NCI-H187 (cell line): ENCODE results near the gene TIE1.

Source experiments
- DNase-seq, 2 experiments: peaks; one replicate each; lab custom pipeline; 2025; lab: John Stamatoyannopoulos, UW

The TIE1 gene

DNA sequence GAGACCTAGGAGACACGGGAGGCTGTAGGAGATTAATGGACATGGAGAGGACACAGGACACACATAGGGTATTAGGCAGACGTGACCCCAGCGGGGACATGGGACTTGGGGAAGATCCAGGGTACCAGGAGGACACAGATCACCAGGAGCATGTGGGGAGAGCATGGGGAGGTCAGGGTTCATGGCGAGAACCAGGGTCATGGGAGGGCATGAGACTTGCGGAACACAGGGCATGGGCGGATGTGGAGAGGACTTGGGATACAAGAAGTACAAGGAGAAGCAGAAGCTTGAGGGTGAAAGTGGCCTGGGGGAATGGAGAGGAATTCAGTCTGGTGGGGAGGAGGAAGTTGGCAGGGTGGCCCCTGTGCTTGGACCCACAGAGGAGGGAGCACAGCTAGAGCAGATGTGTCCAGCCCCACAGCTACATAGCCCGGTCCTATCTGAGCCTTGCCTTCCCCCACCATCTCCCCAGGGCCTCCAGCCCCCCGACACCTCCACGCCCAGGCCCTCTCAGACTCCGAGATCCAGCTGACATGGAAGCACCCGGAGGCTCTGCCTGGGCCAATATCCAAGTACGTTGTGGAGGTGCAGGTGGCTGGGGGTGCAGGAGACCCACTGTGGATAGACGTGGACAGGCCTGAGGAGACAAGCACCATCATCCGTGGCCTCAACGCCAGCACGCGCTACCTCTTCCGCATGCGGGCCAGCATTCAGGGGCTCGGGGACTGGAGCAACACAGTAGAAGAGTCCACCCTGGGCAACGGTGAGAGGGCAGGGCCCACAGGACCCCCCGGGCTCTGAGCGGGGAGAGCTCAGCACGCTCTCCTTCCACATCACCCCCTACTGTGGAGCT is 12.1 kb downstream of the TIE1 start:
- DNase-seq: no peak

DNA sequence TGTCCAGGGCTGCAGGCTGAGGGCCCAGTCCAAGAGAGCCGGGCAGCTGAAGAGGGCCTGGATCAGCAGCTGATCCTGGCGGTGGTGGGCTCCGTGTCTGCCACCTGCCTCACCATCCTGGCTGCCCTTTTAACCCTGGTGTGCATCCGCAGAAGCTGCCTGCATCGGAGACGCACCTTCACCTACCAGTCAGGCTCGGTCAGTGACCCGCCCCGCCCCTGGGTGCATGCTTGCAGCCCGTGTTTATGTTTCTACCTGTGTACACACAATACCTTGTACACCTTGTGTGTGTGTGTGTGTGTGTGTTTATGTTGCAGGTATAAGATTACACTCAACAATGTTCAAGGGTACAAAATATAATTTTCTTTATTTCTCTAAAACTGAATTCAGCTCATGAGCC is 13.0 kb downstream of the TIE1 start:
- DNase-seq: no peak

DNA sequence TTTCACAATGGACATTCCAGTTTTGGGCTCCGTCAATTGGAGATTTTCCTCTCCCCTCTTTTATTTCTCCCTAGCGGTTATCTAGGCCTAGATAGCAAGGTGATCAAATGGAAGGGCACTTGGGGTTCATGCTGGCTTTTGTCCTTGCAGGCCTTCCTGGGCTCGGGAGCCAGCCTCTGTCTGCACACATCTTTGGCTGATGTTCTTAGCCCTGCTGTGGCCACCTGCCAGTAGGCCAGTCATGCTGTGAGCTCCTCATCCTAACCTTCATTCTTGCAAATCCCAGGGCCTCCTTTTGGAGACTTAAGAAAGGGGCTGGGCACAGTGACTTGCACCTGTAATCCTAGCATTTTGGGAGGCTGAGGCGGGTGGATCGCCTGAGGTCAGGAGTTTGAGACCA is 13.5 kb downstream of the TIE1 start:
- no peak for DNase-seq

DNA sequence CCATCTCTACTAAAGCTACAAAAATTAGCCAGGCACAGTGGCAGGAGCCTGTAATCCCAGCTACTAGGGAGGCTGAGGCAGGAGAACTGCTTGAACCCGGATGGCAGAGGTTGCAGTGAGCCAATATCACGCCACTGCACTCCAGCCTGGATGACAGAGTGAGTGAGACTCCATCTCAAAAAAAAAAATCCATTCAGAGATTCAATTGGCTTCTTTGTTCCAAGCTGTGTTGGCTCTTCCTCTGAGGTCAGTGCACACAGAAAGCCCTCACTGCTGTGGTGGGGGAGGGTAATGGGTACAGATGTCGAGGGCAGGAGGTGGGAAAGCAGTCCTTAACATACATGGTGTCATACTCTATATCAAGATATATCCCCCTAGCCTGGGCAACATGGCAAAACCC is 14.7 kb downstream of the TIE1 start:
- no peak for DNase-seq

DNA sequence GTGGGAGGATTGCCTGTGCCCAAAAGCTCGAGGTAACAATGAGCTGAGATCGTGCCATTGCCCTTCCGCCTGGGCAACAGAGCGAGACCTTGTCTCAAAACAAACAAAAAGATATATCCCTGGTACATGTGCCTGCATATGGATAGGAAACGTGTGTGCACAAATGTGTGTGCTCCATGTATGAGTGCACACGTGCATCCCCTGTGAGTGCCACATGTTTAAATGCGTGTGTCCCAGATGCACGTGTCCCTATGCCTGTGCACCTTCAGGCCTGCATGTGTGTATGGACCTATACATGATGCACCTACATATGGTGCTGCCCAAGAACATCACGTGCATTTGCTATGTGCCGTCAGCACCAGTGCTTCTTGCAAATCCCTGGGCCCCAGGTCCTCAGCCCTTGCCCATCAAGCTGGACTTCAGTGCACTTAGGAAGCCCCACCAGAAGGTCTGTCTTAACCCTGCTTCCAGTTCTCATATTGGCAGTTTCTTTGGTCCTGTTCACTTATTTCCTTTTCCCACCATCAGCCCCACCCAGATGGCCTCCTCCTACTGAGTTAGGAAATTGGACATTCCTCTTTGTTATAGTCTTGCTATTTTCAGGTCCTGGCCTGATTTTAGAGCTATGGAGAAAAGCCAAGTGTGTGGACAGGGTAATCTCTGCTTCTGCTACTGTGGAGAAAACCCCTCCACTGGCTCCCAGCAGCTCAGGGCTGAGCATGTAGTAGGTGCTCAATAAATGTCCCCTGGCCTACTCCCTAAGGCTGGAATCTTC is 15.4 kb downstream of the TIE1 start:
- DNase-seq: no peak

DNA sequence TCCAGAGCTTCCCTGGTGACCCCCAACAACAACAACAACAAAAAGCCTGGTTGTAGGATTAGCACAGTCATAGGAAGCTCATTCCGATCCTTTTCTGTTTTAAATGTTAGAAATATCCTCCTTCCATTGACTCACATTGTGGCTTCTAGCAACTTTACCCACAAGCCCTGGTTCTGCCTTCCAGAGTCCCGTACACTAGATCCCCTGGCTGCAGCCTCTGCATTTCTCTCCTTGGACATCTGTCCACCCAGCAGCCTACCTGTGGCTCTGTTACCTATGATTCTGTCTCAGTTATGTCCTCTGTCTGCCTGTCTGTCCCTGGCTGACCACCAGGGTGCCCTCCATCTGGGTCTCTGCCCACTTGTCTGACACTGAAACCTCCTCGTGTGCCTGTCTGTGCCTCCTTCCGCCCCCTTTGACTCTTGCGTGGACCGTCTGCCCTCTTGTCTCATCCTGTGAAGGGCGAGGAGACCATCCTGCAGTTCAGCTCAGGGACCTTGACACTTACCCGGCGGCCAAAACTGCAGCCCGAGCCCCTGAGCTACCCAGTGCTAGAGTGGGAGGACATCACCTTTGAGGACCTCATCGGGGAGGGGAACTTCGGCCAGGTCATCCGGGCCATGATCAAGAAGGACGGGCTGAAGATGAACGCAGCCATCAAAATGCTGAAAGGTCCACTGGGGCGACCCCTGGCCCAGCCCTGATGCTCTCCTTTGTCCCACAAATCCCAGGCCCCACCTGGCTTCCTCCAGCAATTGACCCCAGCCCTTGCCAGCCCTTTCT is 16.1 kb downstream of the TIE1 start:
- DNase-seq: no peak

DNA sequence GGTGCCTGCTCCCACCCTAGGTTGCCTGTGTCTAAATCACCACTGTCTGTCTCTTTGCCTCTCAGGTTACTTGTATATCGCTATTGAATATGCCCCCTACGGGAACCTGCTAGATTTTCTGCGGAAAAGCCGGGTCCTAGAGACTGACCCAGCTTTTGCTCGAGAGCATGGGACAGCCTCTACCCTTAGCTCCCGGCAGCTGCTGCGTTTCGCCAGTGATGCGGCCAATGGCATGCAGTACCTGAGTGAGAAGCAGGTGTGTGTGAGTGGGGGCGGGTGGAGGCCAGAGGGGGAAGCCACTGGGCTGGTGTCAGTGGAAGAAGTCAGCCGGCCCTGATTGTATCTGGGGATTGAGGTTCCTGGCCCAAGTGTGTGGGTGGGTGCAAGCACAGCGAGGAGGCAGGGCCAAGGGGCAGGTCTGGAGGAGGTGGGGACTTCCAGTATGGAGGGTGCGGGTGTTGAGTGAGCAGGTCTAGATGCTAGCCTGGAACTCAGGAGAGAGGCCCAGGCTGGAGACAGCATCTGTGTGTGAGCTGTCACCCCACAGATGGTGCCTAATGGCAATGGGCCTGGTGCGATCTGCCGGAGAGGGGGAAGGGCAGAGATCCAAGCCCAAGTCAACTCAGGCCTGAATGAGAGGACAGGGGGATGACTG is 17.2 kb downstream of the TIE1 start:
- DNase-seq: no peak

DNA sequence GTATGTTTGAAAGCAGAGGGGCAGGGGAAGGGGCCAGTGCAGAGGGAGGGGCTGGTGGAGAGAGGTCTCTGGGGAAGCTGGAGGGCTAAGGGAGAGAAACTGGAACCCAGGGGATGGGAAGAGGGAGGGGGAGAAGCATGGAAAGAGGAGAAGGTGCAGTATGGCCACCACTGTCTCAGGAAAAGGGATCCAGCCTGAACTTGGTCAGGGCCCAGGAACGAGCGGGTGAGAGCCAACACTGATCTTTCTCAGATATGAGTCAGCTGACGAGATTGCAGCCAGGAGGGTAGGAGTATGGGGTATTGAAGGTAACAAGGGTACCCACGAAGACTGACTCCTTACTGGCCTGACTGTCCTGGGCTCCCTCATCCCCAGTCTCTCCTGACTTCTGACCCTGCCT is 18.0 kb downstream of the TIE1 start:
- DNase-seq: no peak

DNA sequence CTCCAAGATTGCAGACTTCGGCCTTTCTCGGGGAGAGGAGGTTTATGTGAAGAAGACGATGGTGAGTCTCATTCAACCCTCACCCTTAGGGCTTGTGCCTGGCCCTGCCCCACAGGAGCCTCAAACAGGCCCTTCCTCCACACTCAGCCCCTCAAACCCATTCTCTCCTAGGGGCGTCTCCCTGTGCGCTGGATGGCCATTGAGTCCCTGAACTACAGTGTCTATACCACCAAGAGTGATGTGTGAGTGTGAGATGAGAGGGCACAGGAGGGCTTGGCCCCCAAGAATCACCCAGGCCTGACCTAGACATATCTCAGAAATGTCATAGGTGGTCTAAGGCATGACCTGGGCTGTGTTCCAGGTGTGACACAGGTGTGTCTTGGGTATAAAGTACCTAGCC is 18.5 kb downstream of the TIE1 start:
- no peak for DNase-seq

DNA sequence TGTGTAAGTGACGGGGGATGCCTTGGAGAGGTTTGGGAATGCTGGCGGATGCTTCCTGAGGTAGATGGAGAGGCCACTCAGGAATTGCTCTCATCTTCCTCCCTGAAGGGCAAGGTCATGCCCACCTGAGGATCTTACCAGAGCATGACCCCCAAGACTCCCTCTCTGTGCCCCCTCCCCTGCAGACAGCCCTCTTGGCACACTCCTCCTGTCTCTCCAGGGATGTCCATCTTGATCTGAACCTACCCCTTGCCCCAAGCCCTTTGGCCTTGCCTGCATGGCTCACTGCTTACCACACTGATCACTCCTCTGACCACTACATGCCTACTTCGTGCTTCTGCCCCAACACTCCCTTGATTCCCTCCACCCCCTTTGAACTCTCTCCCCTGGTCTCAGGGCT is 19.0 kb downstream of the TIE1 start:
- DNase-seq: no peak

DNA sequence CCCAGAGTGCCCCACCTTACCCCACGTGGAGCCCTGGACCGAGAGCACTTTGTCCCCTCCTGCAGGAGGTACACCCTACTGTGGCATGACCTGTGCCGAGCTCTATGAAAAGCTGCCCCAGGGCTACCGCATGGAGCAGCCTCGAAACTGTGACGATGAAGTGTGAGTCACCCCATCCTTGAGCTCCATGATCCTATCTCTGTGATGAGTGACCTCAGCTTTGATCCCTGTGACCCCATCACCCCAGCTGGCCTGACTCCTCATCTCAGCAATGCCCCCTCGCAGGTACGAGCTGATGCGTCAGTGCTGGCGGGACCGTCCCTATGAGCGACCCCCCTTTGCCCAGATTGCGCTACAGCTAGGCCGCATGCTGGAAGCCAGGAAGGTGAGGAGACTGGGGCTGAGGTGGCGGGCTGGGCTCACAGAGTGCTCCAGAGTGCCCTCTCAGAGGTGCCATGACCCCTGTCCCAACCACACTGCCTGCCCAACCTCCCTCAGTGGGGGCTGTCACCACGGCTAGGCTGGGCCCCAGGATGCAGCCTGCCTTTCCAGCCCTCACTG is 20.6 kb downstream of the TIE1 start:
- DNase-seq: no peak

DNA sequence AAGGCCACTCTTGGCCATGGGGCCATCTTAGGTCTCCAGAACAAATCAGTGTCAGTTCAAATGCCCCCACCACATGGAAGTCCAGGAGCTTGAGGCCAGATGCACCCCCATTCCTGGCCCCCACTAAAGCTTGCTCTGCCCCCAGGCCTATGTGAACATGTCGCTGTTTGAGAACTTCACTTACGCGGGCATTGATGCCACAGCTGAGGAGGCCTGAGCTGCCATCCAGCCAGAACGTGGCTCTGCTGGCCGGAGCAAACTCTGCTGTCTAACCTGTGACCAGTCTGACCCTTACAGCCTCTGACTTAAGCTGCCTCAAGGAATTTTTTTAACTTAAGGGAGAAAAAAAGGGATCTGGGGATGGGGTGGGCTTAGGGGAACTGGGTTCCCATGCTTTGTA is 21.7 kb downstream of the TIE1 start:
- DNase-seq: no peak

DNA sequence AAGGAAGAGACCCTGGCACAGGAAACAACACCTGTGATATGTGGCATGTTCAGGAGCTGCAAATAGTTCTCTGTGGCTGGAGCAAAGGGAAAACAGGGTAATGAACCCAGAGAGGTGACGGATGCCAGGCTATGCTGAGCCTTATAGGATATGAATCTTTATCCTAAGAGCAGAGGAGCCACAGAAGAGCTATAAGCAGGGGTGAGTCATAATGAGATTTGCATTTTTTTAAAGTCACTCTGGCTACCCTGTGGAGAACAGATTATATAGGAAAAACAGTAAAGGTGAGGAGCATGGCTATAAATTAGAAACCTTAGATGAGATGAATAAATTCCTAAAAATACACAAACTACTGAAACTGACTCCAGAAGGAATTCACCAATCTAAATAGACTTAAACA is 24.0 kb downstream of the TIE1 start:
- no peak for DNase-seq

DNA sequence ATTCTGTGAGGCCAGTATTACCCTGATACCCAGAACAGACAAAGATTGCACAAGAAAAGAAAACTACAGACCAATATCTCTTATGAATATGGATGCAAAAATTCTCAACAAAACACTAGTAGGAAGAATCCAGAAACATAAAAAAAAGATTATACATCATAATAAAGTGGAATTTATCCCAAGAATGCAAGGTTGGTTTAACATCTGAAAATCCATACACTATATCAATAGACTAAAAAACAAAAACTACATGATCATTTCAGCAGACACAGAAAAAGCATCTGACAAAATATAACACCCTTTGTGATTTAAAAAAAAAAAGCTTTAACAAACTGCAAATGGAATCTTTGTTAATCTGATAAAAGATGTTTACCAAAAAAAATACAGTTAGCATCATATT is 24.6 kb downstream of the TIE1 start:
- DNase-seq: no peak

DNA sequence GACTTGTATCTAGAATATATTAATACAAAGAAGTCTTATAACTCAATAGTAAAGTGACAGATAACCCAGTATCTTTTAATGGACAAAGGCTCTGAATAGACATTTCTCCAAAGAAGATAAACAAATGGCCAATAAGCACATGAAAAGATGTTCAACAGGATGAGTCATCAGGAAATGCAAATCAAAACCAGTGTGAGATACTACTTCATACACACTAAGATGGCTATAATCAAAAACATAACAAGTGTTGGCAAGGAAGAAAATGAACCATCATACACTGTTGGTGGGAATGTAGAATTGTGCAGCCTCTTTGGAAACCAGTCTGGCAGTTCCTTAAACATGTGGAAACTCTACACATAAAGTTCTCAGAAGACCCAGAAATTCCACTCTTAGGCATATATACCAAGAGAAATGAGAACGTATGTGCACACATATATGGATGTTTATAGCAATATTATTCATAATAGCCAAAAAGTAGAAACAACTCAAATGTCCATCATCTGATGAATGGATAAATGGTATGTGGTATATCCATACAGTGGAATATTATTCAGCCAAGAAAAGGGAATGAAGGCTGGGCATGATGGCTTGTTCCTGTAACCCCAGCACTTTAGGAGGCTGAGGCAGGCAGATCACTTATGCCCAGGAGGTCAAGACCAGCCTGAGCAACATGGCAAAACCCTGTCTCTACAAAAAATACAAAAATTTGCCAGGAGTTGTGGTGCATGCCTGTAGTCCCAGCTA is 26.9 kb downstream of the TIE1 start:
- DNase-seq: no peak

DNA sequence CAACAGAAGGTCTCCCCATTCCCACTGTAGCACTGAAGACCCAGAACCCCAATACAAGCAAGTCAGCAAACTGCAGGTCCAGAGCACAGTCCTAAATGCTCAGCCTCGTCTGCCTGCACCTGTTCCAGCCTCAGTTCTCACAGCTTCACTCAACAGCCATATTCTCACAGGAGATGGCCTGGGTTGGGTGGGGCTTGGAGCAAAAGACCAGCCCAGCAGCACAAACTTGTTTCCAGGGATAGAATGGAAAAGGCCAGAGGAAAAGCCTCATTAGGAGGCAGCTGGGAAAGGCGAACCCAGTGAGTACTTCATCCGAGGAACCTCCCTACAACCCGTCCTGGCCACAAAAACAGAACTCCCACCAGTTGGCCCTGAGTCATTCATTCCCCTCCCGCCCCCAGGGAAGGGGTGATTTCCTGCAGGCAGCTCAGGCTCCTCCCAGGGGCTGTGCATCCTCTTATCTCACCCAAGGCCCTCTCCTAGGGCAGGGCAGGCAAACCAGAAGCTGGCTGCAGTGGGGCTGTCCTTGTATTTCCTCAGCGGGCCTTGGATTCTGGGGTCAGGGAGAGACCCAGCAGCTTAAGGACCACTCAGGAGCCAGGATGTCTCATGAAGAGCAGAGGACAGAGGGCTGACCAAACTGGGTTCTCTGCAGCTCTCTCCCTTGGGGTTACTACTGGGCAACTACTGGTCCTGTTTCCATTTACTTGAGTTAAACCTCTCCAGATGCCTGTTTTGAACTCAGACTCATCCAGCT is 29.4 kb downstream of the TIE1 start:
- DNase-seq: no peak

DNA sequence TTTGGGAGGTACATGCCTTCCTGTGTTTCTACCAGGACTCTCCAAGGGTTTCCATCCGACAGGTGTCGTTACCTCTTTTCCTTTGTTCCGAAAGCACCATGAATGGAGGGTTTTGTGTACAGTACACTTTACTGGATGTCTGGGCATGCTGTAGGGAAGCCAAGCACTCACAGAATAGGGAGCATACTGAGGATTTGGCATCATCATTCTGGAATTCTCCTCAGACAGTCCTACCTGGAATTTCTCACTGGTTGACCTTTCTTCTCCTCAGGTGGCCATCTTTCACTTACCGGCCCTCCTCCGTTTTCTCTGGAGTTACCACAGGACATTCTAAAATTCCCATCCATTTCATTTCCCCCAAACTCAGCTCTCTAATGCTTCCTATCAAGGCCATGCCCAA is 30.9 kb downstream of the TIE1 start:
- no peak for DNase-seq

DNA sequence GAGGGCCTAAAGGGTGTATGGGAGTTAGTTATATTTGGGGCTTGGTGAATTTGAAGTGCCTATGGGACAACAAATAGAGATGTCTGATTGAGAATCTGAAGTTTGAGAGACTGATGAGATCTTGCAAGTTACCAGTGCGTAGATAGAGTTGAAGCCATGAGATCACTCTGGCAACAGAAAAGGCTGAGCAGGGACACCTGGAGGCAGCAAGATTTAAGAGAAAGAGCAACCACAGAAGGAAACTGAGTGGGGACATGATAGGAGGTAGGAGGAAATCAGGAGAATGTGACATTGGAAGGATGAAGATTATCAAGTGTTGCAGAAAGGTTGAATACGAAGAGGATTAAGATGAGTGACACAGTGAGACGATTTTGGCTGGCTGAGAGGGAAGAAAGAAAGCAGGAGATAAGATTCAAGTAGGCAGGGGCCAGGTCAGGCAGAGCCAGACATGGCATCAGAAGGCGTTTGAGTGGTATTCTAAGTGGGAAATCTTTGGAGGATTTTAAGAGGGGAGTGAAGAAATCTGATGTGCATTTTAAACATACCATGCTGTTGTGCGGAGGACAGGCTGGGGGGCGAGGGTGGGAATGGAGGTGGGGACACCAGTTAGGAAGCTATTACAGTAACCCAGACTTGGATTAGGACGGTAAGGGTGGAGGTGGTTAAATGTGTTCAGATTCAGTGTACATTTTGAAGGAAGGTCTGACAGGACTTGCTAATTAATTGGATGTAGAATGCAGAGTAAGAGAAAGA is 33.8 kb downstream of the TIE1 start:
- DNase-seq: no peak

DNA sequence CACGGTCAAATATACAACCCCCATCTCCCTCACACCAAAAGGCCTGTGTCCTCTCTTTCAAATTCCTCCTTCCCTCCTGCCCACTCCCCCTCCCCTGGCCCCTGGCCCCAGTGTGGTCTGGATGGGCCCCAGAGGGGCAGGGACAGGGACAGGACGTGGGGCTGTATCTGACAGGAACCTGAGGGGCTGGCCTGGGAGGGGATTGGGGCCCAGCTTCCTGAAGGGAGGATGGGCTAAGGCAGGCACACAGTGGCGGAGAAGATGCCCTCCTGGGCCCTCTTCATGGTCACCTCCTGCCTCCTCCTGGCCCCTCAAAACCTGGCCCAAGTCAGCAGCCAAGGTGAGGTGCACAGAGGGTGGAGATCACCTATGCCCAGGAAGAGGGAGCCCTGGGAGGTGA is 36.8 kb downstream of the TIE1 start, which contains the start of gene MPL:
MPL (plus strand) TSS at position 231 of the 400 bp plus-strand sequence; CDS start at position 262, 31 bp downstream.
- DNase-seq: no peak

DNA sequence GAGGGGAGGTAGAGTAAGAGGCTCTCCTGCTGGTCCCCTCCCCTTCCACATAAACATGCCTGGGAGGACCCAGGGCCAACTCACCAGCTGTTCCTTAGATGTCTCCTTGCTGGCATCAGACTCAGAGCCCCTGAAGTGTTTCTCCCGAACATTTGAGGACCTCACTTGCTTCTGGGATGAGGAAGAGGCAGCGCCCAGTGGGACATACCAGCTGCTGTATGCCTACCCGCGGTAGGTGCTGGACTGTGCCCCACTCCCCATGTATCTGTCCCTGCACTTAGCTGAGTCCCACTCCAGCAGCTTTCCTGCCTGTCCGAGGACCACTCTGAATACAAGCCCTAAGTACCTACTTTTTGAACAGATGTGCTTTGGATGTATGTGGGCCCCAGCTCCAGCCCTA is 37.2 kb downstream of the TIE1 start:
- DNase-seq: no peak
